Stimulated activated CD8-positive, alpha-beta memory T cell treated with anti-CD3 and anti-CD28 coated beads, Interleukin-2, amount 100 ng/mL, for 1 hour (primary cell): ENCODE data around the gene DNPEP.

Source experiments
- DNase-seq, 2 donors: peaks; one replicate each; pipeline ENCODE4 v3.0.0-alpha.2; 2020; ENCODE audit warnings: low read depth in 2 of 2

Gene DNPEP

GRCh38 chr2:219387306-219388120, at the start of gene DNPEP:
TSS of gene DNPEP (minus strand) at chr2:219387912. CDS start at chr2:219387794, 118 bp downstream.
- DNase-seq: peak; percentile 92 to 96

- DNase-seq: no peak
Observed at GRCh38 chr2:219437141-219437540, 49.4 kb upstream of the DNPEP start.

DNA sequence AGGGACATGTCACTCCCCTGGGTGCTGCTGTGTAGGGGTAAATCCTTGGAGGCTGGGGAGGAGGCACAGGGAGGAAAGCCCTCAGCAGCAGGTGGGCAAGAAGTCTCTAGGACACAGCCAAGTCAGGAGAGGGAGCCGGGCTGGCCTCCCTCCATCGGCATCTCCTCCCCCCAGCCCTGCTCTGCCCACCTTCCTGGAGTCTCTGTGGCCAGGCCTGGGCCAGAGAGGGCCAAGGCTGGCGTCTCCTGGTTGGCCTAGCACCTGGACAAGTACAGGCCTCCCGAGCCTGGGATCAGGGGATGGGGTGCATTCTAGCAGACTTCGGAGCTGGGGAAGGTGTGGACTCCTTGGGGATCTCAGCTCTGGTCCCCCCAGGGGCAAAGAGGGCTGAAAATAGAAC, 48.8 kb upstream of the DNPEP start:
- DNase-seq: no peak

DNA sequence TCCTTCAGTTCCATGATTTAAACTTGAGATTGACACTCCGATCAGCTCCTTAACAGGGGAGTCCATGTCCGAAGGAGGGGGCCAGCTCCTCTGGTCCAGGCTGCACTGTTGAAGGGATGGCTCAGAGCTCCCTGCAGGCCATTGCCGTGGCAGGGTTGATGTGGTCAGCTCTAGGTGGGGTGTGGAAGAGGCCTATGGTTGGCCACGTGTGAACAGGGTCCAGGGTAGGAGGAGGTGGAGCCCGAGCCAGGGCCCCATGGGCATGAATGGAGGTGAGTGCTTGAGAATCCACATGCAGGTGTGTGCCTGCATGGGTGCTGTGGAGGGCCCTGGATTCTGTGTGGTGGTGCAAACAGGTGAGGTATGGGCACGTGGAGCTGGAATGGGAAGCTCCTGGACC, 48.0 kb upstream of the DNPEP start:
- DNase-seq: no peak

- no peak for DNase-seq
Observed at GRCh38 chr2:219434718-219435525, 47.2 kb upstream of the DNPEP start, which contains the start of gene SPEG. TSS of gene SPEG (plus strand) at chr2:219434843. CDS start at chr2:219434978, 135 bp downstream.

DNA sequence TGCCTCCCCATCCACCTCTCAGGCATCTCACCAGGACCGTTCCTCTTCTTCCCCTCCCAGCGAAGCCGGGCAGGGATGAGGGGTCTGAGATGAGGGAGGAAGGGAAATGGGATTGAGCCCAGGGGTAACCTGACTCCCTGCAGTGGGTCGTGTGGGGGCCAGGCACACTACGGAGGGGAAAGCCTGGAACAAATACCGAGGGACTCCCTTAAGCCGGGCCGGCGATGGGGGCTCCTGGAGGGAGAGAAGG, 46.7 kb upstream of the DNPEP start:
- no peak for DNase-seq

GRCh38 chr2:219433666-219434467, 46.2 kb upstream of the DNPEP start:
- DNase-seq: no peak

DNA sequence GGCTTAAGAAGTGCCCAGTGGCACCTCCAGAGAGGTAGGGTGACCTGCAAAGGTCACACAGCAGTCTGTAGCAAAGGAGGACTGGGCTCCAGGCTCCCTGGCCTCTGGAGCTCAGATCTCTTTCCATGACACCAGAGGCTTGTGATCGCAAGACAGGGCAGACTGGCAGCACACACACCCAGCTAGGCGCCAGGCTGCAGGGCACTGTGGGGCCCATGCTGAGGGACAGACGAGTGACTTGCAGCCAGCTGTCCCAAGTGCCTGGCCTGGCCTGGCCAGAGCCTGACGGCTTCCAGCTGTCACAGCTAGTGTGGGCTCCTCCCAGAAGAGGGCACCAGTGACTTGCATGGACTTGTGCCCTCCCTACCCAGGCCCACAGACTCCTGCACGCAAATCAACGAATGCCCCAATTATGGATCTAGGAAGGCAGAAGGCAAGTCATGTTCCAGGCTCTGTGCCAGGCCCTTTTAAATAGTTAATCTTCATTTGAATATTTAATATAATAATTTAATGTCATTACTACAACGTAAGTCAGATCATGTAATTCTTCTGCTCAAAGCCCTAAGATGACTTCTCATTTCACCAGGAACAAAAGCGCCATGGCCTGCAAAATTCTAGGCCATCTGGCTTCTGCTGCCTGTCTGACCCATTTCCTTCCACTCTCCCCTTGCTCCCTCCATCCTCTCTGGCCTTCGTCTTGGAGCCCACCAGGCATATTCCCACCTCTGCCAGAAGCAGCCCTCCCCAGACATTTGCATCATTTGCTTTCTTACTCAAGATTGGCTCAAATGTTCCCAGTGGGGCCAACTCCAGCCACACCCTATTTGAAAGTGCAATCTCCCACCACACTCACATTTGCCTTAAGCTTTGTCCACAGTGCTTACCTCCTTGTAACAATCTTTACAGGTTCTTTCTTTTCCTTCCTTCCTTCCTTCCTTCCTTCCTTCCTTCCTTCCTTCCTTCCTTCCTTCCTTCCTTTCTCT, 43.2 kb upstream of the DNPEP start:
- no peak for DNase-seq

GRCh38 chr2:219429958-219430606, 42.4 kb upstream of the DNPEP start:
- DNase-seq: no peak

DNA sequence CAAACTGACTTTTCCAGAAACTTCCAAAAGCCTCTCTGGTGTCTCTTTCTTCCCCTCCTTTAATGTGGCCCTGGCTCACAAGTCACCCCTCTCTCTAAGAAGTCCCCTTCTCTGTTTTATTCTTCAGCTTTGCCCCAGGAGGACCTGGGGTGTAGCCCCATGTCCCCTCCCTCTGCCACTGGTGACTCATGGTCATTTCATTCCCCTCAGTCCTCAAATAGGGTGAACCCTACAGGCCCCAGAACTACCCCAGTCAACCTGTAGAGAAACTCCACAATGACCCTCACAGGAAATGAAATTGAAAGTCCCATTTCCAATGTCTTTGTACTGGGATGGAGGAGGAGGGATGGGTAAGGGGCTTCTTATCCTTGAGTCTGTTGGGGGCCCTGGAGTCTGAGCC, 40.8 kb upstream of the DNPEP start:
- no peak for DNase-seq

DNA sequence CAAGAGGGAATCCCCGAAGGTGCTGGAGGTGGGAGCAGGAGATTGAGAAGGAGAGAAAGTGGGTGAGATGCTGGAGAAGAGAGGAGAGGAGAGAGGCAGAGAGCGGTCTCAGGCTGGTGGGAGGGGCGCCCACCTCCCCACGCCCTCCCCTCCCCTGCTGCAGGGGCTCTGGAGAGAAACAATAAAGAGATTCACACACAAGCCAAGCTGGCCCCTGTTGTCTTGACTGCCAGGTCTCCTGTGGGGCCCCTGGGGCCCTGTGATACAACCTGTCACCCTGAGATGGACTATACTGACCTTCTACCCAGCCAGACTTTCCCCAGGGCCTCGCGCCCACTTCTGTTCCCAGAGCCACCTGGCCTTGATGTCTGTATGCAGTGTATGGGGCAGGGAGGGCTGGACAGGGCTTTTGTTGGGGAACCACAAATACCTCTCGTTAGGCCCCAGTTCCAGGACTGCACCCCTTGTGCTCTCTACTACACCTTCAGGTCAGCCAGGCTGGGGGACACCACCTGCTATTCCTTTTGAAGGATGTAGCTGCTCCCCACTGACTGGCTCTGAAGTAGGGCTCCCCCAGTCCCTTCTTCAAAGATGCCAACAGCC, 38.9 kb upstream of the DNPEP start:
- DNase-seq: no peak

- no peak for DNase-seq
Observed at GRCh38 chr2:219426068-219426443, 38.3 kb upstream of the DNPEP start.

DNA sequence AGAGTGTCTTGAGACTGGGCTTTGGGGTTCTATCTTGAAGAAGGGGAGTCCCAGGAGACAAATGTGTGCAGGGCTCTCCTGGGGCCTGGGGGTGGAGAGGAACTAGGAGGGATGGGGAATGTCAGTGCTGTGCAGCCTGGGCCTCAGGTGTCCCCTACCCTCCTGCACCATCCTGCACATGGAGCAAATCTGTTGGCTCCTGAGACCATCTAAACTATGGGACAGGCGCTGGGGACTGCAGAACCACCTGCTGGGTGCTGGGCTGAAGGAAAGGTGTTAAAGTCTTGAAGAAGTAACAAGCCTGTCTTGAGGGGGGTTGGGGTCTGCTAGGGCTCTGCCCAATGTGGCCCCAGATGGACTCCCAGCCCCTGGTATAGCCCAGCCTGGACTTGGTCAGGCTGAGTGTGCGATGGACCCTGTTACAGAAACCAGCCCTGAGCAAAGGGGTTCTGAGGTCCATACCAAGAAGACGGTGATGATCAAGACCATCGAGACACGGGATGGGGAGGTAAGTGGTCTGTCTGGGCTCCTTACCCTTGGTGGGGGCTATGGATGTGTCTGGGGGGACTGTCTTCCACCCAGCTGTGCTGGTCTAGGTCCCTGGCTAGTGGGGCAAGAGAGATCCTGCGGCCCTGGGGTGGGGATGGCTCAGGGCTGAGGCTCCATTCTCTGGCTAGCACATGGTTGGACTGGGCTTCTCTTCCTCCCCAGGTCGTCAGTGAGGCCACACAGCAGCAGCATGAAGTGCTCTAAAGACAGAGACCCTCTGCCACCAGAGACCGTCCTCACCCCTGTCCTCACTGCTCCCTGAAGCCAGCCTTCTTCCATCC, 37.7 kb upstream of the DNPEP start:
- DNase-seq: no peak

GRCh38 chr2:219423652-219424377, 36.1 kb upstream of the DNPEP start:
- DNase-seq: no peak

- no peak for DNase-seq
Observed at GRCh38 chr2:219422952-219423534, 35.3 kb upstream of the DNPEP start.

- DNase-seq: no peak
Observed at GRCh38 chr2:219421323-219421722, 33.6 kb upstream of the DNPEP start.

DNA sequence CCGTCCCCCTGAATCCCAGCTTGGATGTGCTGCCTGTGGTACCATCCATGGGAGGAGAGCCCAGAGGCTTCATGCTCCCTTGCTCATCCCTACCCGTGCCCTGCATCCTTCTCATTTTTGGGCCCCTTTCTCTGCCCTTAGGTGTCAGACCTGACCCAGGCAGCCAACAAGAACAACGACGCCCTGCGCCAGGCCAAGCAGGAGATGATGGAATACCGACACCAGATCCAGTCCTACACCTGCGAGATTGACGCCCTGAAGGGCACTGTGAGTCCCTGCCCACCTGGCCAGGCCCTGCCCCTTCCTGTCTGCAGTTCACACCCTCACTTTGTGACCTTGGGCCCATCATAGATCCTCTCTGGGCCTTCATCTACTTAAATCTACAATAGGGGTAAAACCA, 33.0 kb upstream of the DNPEP start:
- no peak for DNase-seq
